ENCODE measurements around the gene USF2. TPM values are rescaled to one million over a fixed set of nuclear protein-coding genes. Genes with fewer than 3 reads are reported as not detected.

USF2 gene
- total and polyA plus RNA-seq, 10 of the 15 experiments (the other 5 are each of a cell fraction or from before 2014, with no cell fraction given), result 0.56 to 157 (median 65.5) TPM

GRCh38 chr19:35268536-35269437 is at the start of gene USF2 (continued):
- no peak for TF ChIP-seq E4F1 (IDR thresholded peaks at IDR 0.05; ENCODE audit: borderline replicate concordance, partially characterized antibody)
- TF ChIP-seq MXI1 (IDR thresholded peaks at IDR 0.05; ENCODE audit: low read depth, low read length), result no peak
- peak; percentile 62; the same call in 1 of the 2 replicates for TF ChIP-seq RAD51 (IDR thresholded peaks at IDR 0.05)
- TF ChIP-seq PAX5 (IDR thresholded peaks at IDR 0.05; ENCODE audit: borderline replicate concordance, low read depth, low read length), result no peak
- no peak for TF ChIP-seq IRF5 (IDR thresholded peaks at IDR 0.05; ENCODE audit: borderline replicate concordance)
- TF ChIP-seq EGR1 (IDR thresholded peaks at IDR 0.05; ENCODE audit: borderline replicate concordance in 1 of 2, low read depth in 2 of 2, low read length in 2 of 2), result peak in 1 of 2 experiments; percentile 42; a peak in 1 of 3 replicates
- no peak for TF ChIP-seq ZNF384 (IDR thresholded peaks at IDR 0.05; ENCODE audit: borderline replicate concordance, low read depth, low read length)
- TF ChIP-seq TCF3 (IDR thresholded peaks at IDR 0.05; ENCODE audit: borderline replicate concordance, insufficient read depth, low read depth, low read length), result no peak
- TF ChIP-seq TARDBP (IDR thresholded peaks at IDR 0.05; ENCODE audit: borderline replicate concordance), result no peak
- no peak for TF ChIP-seq STAT1 (conservative IDR thresholded peaks at IDR 0.05)
- peak; percentile 91 for TF ChIP-seq YY1 (IDR thresholded peaks at IDR 0.05; ENCODE audit: low read depth, low read length)
- TF ChIP-seq KDM1A (IDR thresholded peaks at IDR 0.05; ENCODE audit: borderline replicate concordance), result no peak
- TF ChIP-seq BHLHE40 (IDR thresholded peaks at IDR 0.05; ENCODE audit: borderline replicate concordance in 1 of 2, low read depth in 2 of 2, low read length in 1 of 2), result peak in 1 of 2 experiments; percentile 73; a peak in 2 of 4 replicates
- TF ChIP-seq CBX3 (IDR thresholded peaks at IDR 0.05; ENCODE audit: borderline replicate concordance, low read depth), result no peak
- TF ChIP-seq USF2 (IDR thresholded peaks at IDR 0.05; ENCODE audit: borderline replicate concordance, low read depth, low read length), result peak; percentile 50
- no peak for TF ChIP-seq HCFC1 (IDR thresholded peaks at IDR 0.05; ENCODE audit: low read length)
- TF ChIP-seq USF1 (IDR thresholded peaks at IDR 0.05; ENCODE audit: borderline replicate concordance, extremely low read length, insufficient read depth, low read depth, low read length), result peak; percentile 78
- TF ChIP-seq MAX (IDR thresholded peaks at IDR 0.05; ENCODE audit: low read depth, low read length), result 0 out of 2 replicates have a peak, but pooled peaks have one; percentile 38
- no peak for TF ChIP-seq GATAD2B (conservative IDR thresholded peaks at IDR 0.05; ENCODE audit: low read depth)
